ENCODE measurements around the gene TMEM245.
"Not testable (repeated sequence)": the region's sequence is repeated elsewhere in the genome, so short reads cannot be mapped to it uniquely, and the experiment has no call there.

TMEM245 gene

DNA sequence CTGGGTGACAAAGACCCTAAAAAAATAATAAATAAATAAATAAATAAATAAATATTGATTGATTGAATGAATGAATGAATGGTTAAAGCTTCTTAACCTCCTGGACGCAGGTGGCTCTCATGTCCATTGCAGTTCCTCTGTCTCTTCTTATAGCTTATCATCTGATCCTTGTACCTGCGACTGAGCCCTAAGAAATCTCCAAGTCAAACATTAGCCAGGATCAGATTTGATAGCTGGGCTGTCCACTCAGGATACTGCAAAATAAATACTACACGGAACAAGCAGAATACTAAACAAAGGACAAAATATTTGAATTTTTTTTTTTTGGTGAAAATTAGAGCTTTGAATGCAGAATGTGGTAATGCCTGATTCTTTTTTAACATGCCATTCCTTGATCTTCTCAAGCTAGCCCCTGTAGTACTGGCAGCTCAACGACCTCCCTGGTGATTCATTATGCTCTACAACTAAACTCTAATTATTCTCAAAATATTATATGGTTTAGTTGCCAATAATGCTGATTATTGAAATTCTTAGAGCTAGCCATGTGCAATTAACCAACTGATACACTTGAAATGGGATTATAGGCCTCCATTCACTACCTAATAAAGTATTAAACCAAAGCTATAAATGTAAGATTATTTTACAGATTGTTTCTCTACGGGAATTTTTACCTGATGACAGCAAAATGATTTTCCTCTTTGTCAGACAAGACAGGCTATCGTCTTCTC is 9.9 kb upstream of the TMEM245 start:
- no peak for DNase-seq

DNA sequence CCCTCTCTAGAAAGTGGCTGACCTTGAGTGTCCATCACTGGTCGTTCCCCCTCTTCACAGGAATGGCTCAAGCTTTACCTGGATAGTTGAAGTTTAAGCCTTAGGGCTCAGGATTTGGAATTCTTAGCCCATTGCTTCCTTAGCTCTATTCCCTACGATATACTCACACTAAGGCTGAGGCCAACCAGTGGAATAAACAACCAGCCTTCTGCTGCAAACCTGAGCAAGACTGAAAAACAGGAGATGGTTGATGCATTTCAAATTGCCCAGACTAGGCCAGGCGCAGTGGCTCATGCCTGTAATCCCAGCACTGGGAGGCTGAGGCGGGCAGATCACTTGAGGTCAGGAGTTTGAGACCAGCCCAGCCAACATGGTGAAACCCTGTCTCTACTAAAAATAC is 6.9 kb upstream of the TMEM245 start:
- not testable (repeated sequence) for DNase-seq

DNA sequence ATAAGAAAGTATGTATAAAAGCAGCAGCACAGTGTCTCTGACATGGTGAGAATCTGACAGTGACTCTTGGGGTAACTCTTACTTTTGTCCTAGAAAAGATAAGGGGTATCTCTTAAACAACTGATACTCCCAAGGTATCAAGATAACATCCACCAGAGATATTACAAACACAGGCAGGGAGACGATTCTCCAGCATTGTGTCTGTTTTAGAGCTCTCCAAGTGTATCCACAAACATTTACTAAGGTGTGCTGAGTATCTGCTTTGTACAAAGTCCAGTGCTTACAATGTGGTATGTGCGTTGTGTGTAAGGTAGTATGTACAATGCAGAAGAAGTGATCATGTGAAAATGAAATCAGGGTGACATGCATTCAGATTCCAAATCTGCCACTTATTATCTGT is 4.4 kb upstream of the TMEM245 start:
- DNase-seq: no peak

DNA sequence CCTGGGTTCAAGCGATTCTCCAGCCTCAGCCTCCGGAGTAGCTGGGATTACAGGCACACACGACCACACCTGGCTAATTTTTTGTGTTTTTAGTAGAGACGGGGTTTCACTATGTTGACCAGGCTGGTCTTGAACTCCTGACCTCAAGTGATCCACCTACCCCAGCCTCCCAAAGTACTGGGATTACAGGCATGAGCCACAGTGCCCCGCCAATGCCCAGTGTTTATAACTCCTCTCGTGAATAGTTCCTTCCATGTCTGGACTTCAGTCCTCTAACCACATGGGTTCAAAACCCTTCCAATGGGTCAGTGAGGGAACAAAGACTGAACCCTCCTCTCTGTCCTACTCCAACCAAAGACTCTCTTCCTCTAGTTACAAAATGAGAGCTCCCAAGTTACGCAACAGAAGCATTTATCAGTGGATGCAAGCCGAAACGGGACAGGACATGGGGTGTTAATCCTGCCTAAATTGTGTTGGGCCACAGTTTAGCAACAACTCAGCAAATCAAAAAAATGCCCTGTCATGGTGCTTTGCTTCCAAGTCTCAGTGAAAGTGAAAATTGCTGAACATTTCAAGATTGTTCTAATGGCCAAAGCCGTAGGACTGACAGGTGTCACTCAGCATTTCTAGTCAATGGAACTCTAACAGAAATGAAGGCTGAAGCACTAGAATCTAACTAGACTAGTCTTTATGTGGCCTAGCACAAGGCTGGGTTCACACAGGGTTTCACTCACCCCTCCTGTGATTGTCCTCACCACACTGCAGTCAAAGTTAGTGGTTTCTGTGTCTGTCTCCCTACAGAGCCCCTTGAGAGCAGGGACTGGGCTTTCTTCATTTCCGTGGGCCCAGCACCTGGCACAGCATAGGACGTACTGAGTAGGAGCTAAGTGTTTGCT is 3.2 kb upstream of the TMEM245 start:
- DNase-seq: no peak

DNA sequence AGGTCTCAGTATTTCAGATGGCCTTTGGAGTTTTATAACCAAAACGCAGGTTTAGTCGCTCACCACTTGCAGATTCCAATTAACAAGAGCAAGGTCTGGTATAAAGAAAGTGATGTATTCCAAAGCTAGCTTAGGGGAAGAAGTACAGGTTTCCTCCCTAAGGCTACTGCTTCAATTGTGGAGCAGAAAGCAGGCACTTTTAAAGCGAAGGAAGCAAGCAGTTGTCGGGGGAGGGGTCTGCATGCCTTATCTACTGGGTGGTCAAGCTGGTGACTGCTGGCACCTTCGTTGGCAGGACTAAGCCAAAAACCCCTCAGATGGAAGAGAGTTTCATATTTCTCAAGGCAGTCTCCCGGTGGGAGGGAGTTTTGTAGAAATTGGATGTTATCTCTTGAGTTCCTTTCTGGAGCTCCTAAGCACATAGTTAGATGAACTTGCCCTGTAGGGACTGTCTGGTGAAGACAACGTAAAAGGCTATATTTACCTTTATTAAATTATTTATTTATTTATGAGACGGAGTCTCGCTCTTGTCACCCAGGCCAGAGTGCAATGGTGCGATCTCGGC is 1.6 kb upstream of the TMEM245 start:
- no peak for DNase-seq

DNA sequence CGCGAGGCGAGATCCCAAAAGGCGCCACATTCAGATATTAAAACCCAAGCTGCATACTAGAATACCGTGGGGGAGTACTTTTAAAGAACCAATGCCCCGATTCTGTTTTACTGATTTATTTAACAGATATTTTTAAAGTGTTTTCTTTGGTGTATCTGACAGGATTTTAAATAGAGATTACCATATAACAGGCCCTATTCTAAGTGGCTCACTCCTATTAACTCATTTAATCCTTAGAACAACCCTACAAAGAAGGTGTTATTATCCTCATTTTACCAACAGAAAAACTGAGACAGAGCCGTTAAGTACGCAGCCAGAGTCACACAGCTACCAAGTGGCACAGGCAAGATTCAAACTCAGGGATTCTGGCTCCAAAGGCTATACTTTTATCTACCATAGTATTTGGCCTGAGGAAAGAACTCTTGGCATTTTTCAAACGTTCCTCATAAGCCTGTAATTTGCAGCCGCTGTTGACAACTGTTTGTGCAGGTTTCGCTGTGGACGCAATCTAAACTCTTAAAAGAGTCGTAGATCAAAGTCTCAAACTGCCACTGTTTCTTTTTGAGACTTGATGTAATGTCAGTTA is 550 bp upstream of the TMEM245 start:
- no peak for DNase-seq

DNA sequence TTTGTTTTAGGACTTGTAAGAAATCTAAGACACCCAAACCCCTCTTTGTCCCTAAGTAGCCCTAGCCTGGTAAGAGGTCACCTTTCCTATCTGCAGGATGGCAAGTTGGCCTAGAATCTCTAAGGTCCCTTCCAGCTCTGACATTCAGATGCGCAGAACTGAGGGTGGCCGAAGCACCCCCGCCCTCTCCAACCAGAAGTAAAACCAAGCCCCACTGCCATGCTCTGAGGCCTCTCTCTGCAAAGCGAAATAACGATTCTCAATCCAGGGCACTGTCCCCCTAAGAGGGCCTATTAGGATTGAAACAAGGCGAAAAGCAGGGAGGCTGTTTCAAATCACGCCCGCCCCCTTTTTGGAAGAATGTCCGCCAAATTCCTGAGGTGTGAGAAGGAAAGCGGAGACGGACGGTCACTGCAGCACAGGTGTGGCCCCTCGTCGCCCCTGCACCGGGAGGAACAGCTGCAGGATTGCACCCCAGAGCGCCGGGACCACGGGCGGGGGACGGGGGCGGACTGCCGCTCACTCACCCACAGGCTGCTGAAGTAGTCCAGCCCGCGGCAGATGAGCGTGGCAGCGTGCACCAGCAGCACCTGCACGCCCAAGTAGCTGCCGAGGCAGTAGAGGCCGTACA is 824 bp downstream of the TMEM245 start:
- no peak for DNase-seq

DNA sequence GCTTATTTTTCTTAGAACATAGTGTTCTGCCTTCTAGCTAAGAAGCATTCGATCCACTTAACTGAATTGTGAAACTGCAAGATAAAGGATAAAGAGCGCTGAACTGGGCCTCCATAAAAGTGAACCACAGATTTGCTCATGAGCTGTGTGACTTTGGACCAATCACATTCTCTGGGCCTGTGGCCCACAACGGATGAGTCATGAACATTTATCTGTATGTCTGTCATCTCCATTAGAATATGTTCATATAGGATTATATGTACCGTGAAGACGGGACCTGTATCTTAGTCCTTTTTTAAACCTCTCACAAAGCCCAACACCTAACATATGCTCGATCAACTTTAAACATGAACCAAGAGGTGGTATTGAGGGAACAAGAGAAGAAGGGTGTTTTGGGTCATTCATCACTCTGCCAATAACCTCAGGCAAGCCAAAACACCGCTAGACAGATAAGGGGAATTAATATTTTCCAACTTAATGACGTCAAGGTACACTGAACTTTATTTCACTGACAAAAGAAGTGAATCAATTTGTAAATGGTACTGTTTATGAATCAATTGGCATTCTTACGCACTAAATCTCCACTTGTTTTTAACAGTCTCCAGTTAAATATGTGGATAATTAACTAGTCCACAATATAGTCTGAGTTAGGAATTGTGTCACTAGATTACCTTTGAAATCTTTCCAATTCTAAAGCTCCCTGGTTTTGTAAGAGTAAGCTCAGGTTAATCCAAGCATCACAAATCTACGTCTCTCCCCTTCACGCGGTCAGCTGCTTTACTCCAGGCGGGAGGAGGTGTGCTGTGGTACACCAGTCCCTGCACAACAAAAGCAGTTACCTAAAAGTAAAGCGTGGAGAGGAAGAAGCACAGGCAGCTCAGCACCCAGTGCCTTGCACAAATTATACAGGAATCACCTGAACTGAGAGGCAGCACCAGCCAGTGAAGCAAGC is 1.6 kb downstream of the TMEM245 start:
- peak; percentile 32 for DNase-seq

DNA sequence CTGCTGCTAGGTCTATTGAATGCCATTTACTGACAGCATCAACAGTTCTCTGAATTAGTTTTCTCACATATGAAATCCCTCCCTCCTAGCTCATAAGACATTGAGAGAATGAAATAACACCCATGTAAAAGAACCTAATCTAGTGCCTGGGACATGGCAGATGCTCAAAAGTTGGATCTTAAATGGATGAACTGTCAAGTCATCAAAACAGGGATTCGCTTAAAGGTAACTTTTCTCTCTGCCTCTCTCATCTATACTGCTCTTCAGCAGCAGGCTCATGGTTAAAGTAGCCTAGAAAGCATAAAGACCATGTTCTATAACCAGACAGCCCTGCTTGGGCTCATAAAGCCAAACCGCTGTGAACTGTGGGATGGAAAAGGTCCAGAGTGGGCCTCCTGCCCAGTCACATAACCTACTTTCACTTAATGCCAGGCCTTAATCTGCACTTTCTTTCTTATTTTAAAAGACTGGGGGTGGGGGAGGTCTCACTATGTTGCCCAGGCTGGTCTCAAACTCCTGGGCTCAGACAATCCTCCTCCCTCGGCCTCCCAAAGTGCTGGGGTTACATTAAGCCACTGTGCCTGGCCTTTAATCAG is 3.7 kb downstream of the TMEM245 start:
- no peak for DNase-seq

DNA sequence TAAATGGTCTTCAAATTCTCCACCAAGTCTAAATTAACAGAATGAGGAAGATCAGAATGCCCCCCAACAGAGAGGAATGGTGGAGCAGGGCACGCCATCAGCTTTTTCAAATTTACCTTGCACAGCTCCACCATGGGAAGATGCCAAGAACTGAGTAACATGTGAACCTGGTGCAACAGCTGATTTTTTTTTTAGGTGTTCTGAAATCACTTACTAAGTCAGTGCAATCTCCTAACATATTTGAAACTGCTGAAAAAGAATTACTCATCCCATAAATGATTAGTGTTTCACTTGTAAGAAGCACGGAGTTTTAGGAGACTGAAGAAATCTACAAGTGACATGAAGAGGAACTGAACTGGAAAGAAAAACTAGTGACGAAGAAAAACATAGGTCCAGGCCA is 5.1 kb downstream of the TMEM245 start:
- DNase-seq: no peak

DNA sequence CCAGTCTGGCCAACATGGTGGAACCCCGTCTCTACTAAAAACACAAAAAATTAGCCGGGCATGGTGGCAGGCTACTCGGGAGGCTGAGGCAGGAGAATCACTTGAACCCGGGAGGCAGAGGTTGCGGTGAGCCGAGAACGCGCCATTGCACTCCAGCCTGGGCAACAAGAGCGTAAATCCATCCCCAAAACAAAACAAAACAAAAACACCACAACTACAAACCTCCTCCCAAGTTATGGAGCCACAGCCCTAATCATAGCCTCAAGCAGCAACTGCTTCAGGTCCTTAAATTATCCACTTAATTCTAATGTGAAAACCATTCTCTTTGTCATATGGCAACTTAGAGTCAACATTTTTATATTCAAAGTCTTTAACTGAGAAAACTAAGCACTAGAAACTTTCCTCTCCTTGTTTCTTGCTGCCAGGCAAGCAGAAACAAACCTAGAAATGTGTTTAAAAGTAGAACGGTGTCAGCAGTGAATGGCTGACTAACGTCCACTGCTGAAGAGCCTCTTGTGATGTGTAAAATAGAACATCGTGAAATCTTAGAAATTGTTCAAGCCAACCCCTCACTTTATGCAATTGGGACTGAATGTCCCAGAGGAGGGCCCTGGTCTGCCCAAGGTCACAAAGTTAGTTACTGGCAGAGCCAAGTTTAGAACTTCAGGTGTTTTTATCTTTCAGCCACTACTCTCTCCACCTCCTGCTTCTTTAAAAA is 5.7 kb downstream of the TMEM245 start:
- DNase-seq: no peak

DNA sequence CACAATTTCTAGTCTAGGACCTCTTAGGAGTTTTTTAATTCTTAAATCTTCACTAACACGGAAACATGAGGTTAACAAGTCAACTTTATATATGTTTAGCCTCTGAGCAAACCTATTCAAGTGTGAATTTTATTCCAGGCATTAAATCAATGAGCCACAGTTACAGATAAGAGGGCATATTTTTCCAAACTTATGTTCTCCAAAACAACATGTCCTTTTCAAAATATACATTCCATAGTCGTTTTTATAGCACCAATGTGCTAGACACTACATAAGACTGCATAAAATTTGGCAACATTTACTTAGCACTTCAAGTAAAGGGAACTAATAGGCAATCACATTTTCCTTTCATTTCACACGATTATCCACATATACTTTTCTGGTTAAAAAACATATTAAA is 6.5 kb downstream of the TMEM245 start:
- no peak for DNase-seq

DNA sequence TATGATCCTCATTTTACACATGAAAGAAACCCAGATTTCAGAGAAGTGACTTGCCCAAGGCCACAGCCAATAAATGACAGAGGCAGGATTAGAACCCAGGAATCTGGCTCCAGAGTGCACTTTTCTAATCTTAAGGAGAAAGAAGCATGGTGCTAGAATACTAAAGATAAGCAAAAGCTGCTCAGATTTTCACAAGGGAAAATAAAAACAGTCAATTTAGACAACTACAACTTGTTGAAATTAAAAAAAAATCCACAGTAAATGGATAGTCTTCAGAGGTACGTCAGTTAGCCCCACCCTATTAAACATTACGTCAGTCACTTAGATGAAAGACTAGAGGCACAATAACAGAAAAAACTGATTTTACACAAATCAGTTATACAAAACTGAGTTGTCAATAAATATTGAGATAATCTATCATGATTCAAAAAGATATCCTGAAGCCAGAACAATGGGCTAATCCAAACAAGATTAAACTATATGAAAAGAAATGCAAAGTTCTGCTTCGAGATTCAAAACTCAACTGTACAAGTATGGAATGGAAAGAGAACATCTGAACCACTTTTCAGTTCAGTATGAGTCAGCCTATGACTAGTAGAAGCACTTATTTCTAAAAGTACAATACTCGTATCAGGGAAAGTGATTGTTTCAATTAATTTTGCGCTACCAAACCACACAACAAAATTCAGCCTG is 9.3 kb downstream of the TMEM245 start:
- no peak for DNase-seq

DNA sequence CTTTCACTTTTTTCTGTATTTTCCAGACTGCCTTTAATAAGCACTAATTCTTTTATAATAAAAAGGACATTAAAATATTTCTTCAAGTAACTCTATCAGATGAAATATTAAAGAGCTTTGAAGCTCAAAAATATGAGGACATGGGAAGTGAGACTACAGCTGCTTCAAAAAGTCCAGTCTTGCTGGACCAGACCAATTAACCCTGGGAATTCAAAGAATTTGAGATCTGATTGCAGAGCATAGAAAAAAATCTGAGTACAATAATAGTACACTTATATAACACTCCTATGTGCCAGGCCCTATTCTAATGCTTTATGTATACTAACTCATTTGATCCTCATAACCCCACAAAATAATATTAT is 9.8 kb downstream of the TMEM245 start:
- DNase-seq: no peak

DNA sequence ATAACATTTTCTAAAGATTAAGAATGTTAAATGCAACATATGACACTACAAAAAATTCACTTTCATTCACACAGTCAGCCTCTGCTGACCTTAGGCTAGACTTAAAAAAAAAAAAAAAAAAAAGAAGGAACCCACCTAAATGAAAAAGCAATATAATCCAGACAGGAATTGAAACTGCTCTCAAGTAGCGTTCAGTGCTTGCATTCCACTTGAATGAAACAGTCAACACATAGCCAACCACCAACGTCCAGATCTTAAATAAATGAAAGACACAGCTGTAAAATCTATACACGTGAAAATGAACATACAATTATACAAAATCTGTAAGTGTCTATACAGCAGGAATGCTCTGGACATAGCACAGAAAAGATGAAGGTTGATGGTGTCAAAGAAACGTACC is 11.4 kb downstream of the TMEM245 start:
- no peak for DNase-seq

DNA sequence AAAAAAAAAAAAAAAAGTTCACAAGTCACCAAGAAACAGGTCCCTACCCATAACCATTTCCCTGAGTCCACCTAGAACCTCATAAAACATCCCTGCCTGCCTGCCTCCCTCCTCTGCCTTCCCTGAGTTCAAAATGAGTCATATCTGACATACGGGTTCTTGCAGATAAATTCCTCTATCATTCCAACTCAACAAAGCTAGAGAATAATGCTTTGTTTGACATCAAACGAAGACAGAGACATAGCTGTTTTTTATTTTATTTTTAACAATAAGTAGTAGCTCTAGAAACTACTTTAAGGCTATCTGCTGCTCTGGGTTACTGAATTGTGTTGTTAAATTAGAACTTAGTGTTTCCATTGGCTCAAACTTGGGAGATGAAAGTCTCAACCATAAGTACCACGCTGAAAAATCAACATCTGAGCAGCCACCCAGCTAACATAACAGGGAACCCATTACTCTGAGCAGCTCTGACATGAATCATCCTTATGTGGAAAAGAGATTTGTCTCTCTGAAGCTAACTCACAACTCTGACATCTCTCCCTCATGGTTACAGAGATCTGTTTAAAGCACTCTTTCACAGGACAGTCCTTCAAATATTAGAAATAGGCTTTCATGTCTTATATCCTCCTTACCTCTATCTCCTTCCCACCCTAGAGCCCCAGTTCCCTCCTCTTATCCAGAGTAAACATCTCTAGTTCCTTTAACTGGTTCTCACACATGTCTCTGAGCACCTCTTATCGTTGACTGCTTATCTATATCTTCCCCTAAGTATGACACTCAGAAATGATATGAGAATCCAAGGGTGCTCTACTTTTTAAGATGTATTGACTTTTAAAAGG is 12.1 kb downstream of the TMEM245 start:
- no peak for DNase-seq

DNA sequence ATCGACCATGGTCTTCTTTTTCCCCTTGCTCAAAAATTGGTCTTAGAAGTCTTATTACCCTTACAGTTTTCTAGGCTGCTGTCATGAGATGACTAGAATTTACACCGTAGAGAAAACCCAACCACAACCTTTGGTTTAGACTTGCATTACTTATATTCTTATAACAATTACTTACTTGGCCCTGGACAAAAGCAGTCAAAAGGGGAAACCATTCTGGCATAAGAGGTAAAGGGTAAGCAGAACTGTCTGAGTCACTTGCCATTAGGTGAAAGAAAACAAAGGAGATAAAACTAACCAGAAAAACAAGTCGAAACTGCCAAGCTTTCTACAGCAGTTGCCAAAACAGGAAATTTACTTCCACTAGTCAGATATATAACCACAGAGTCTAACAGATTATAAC is 17.9 kb downstream of the TMEM245 start:
- no peak for DNase-seq

DNA sequence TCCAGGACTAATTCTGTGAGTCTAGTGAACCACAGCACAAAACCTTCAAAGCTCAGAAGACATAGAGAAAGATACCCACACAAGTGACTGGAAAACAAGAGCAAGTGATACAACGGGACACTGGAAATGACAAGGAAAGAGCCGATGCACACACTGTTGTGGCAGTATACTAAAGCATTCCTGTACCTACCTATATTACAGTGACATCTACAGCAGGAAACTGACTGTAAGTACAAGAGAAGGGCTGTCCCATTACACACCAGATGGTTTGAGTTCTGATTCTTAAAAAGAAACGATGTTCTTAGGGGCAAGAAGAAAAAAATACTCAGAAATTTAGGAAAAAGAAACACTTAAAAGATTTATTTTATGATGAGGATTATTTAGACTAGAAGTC is 18.5 kb downstream of the TMEM245 start:
- DNase-seq: no peak

DNA sequence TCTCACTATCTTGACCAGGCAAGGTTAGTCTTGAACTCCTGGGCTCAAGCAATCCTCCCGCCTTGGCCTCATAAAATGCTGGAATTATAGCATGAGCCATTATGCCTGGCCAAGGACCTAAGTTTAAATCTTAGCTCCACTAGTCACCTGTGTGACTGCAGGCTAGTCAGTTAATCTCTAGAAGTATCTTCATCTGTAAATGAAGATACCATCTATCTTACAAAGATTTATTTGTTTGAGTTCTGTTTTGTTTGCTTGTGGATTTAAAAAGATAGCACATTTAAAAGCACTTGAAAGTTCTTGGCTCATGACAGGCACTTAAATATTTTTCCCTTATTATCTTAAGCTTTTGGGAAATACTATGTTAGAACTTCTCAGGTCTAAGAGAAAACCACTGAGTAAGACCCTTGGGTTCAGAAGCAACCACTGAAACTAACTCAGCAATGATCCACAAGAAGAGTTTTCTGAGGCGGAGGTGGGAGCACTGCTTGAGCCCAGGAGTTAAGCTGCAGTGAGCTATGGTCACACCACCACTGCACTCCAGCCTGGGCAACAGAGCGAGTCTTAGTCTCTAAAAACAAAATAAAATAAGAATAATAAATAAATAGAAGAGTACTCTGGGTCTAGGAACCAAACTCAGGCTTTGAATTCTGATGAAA is 19.1 kb downstream of the TMEM245 start:
- DNase-seq: no peak
